ES-I3 (cell line): ENCODE measurements around the gene PRAMEF27.
"Not testable (repeated sequence)": the region's sequence is repeated elsewhere in the genome, so short reads cannot be mapped to it uniquely, and the experiment has no call there.

Experiments
- H3K36me3 ChIP-seq: 2 replicates; pipeline ENCODE4 v1.6.1; 2013; ENCODE audit warnings: mild to moderate bottlenecking, low read length, control low read depth, moderate library complexity; ENCODE audit not compliant: insufficient read depth
- H3K4me1 ChIP-seq: 2 replicates; pipeline ENCODE4 v1.6.1; 2013; ENCODE audit warnings: mild to moderate bottlenecking, control low read depth, low read length; ENCODE audit not compliant: insufficient read depth
- H3K9ac ChIP-seq: 2 replicates; pipeline ENCODE4 v1.6.1; 2013; ENCODE audit warnings: low read depth, mild to moderate bottlenecking, low read length, moderate library complexity
- H3K9me3 ChIP-seq: 2 replicates; pipeline ENCODE4 v1.6.1; 2013; ENCODE audit warnings: mild to moderate bottlenecking, low read length, moderate library complexity; ENCODE audit not compliant: control insufficient read depth, insufficient read depth

Gene PRAMEF27

DNA sequence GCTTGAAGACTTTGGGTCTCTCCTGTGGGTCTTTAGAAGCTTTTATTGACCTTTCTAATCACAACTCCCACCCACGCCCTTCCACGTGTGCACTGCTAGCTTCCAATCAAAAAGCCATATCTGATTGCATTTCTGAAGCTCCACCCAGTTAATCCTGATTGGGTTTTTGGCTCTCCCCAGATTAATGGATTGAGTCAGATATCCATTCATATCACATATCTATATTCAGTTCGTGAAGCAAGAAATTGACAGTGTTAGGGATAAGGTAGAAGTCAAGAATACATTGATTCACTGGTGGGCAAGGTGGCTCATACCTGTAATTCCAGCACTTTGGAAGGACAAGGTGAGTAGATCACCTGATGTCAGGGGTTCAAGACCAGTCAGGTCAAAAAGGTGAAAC, at the start of gene PRAMEF27:
TSS of gene PRAMEF27 (minus strand) at position 101 of the 400 bp plus-strand sequence. CDS start 2,916 bp downstream, outside the sequence.
- H3K9ac ChIP-seq, H3K9me3 ChIP-seq, H3K4me1 ChIP-seq: not testable (repeated sequence)

DNA sequence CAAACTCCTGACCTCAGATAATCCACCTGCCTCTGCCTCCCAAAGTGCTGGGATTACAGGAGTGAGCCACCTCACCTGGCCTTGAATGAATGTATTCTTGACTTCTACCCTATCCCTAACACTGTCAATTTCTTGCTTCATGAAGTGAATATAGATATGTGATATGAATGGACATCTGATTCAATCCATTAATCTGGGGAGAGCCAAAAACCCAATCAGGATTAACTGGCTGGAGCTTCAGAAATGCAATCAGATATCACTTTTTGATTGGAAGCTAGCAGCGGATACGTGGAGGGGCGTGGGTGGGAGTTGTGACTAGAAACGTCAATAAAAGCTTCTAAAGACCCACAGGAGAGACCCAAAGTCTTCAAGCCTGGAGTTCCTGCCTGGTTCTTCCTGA, 14.1 kb upstream of the PRAMEF27 start, which contains the start of gene PRAMEF25:
TSS of gene PRAMEF25 (plus strand) at position 301 of the 400 bp plus-strand sequence. CDS start 2,920 bp downstream, outside the sequence.
- not testable (repeated sequence) for H3K4me1 ChIP-seq, H3K36me3 ChIP-seq, H3K9me3 ChIP-seq, H3K9ac ChIP-seq

More for the DNA sequence above, at the start of gene PRAMEF27:
- not testable (repeated sequence) for H3K36me3 ChIP-seq

DNA sequence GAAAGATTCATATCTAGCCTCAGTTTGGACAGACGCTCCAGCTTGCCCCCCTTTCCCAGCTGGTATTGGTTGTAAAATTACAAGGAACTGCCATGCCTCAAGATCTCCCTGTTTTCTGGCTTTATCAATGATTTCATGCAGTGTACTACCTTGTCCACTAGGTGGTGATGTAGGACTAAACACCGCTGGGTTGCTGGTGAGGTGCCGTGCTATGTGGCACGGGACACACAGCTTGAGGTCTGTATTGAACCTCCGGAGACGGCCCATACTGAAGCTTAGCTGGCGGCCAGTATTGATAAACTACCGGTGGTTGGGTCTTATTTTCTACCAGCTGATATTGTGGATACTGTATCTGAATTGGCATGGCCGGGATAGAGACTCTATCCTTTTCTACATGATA, 36.5 kb downstream of the PRAMEF27 start:
- not testable (repeated sequence) for H3K9ac ChIP-seq, H3K9me3 ChIP-seq, H3K4me1 ChIP-seq, H3K36me3 ChIP-seq

DNA sequence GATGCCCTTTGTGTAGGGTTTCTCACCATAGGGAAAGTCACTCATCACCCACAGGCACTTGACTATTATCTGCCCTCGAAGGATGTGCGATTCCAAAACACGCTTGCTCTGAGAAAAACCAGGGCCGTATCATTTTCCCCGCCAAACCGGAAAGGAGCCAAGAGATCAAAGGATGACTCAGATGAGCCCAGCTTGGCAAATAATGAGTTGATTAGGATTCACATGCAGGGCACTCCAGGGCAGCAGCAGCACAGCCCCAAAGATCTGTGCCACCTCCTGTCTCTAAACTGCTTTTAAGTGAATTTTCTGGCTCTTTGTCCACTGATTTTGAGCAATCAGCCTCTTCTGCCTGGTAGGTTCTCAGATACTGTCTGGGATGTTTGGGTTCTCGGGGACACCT, 44.4 kb downstream of the PRAMEF27 start:
- H3K4me1 ChIP-seq, H3K9ac ChIP-seq, H3K9me3 ChIP-seq, H3K36me3 ChIP-seq: not testable (repeated sequence)

DNA sequence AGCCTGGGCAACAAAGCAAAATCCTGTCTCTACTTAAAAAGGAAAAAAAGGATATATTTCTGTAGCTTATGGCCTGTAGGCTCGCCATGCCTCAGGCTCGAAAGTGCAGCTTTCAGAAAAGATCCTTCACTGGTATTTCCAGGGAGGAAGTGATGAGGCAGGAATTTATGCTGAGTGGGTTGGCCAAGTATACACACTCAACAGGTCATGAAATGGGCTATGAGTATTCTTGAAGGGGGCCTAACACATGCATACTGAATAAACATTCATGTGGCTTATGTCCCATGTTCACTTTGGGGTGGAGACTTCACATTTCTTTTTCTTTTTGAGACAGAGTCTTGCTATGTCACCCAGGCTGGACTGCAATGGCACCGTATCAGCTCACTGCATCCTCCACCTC, 47.0 kb downstream of the PRAMEF27 start:
- H3K36me3 ChIP-seq, H3K9ac ChIP-seq, H3K4me1 ChIP-seq, H3K9me3 ChIP-seq: not testable (repeated sequence)

DNA sequence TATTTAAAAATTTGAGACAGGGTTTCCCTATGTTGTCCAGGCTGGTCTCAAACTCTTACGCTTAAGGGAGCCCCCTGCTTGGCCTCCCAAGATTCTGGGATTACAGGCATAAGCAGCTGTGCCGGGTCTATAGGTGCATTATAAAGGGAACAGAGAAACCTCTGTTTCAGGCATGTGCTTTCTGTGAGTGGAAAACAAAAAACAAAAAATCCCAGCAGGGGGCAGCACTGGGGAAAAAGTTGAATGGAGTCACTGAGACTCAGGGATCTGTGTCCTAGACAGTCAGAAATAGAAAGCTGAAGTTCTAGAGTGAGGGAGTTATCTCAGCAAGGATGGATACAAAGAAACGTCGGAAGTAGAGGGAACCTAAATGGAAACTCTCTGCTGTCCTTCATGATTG, 50.6 kb downstream of the PRAMEF27 start:
- H3K9me3 ChIP-seq, H3K36me3 ChIP-seq, H3K4me1 ChIP-seq, H3K9ac ChIP-seq: not testable (repeated sequence)
